K562 (cell line): Measurements from ENCODE around the gene ABCA7. TPM values are rescaled to one million over a fixed set of nuclear protein-coding genes. Genes with fewer than 3 reads are reported as not detected.

ENCODE experiments used
- ATAC-seq: fragments of 200-7000 bp; cut with Tn5 transposase; 3 replicates; pipeline ENCODE4 v1.9.1; 2020; ENCODE audit warnings: moderate library complexity
- Bru-seq: library from RNA; stranded (reverse); fragments of 400-500 nt; gene quantifications from one replicate; lab custom pipeline; 2021; lab: Mats Ljungman, UMichigan
- BruChase-seq, 2 experiments: library from RNA; stranded (reverse); fragments of 400-500 nt; gene quantifications; one replicate each; lab custom pipeline; 2021; lab: Mats Ljungman, UMichigan
- BruUV-seq: library from RNA; stranded (reverse); fragments of 400-500 nt; replicated peaks from 2 replicates; lab custom pipeline; 2021; lab: Mats Ljungman, UMichigan
- CTCF ChIA-PET: fragments of 300-600 bp; formaldehyde crosslinking; extraction: SDS; loops from one replicate; lab custom pipeline; 2021; ENCODE audit warnings: low intra/inter-chr PET ratio; lab: Yijun Ruan, JAX
- POLR2A ChIA-PET: fragments of 300-600, 350-650 bp; sonication (Branson Sonifier 250); formaldehyde crosslinking; extraction: SDS; loops from one replicate; lab custom pipeline; 2021; ENCODE audit warnings: antibody characterized with exemption, inconsistent platforms; lab: Yijun Ruan, JAX
- DNase-seq, 4 experiments: peaks; one replicate each; pipeline versions ENCODE4 v3.0.0 to v3.0.0-alpha.2; 2011 to 2018; ENCODE audit warnings: low spot score in 3 of 4, mixed read lengths in 3 of 4; ENCODE audit errors: extremely low read depth in 1 of 4
- FAIRE-seq: peaks from 2 replicates; lab custom pipeline; 2011; peaks lifted over from hg19 to GRCh38; lab: Jason Lieb, UNC
- H2AFZ ChIP-seq: 2 replicates; pipeline ENCODE4 v1.6.0; 2011; ENCODE audit warnings: low read depth, low read length, control low read depth, inconsistent platforms
- H3K27ac ChIP-seq: fragments of 200-600 bp; 3 replicates; pipeline ENCODE4 v1.8.0; 2011; ENCODE audit warnings: low read depth, mild to moderate bottlenecking, control low read depth, inconsistent platforms, low read length, moderate library complexity, mixed read lengths; ENCODE audit errors: extremely low read depth
- H3K27me3 ChIP-seq, 2 experiments: fragments of 300-600 bp in 1 of 2; 2 replicates in 1 of 2; 3 replicates in 1 of 2; pipeline versions ENCODE4 v1.6.0 to v1.8.0; 2011; ENCODE audit warnings: inconsistent platforms in 2 of 2, low read length in 2 of 2, mild to moderate bottlenecking in 1 of 2, mixed read lengths in 1 of 2, moderate library complexity in 1 of 2; ENCODE audit not compliant: control insufficient read depth in 2 of 2, insufficient read depth in 2 of 2
- H3K36me3 ChIP-seq: fragments of 300-600 bp; 3 replicates; pipeline ENCODE4 v1.8.0; 2011; ENCODE audit warnings: mild to moderate bottlenecking, low read length, inconsistent platforms; ENCODE audit not compliant: control insufficient read depth, insufficient read depth
- H3K4me1 ChIP-seq, 2 experiments: fragments of 200-600 bp in 1 of 2; replicated peaks in 1 of 2; 2 replicates in 1 of 2; 3 replicates in 1 of 2; pipeline versions ENCODE4 v1.5.1 to v1.8.0; 2011; ENCODE audit warnings: inconsistent platforms in 2 of 2, low read length in 2 of 2, mild to moderate bottlenecking in 1 of 2, mixed read lengths in 1 of 2, moderate library complexity in 1 of 2; ENCODE audit not compliant: control insufficient read depth in 2 of 2, insufficient read depth in 2 of 2
- H3K4me2 ChIP-seq: 2 replicates; pipeline ENCODE4 v1.6.1; 2011; ENCODE audit warnings: low read length, control low read depth, inconsistent platforms, mixed read lengths; ENCODE audit not compliant: insufficient read depth
- H3K4me3 ChIP-seq: fragments of 200-600 bp; sonication (generic), shearing (Covaris generic); 2 replicates; pipeline ENCODE4 v1.5.1; 2016; ENCODE audit warnings: control low read depth, inconsistent platforms
- H3K79me2 ChIP-seq: fragments of 200-600 bp; 3 replicates; pipeline ENCODE4 v1.8.0; 2011; ENCODE audit warnings: low read length, inconsistent platforms; ENCODE audit not compliant: control insufficient read depth, insufficient read depth
- H3K9ac ChIP-seq, 2 experiments: 2 replicates each; pipeline versions ENCODE4 v1.6.0 to v1.6.1; 2011; ENCODE audit warnings: low read depth in 2 of 2, low read length in 2 of 2, control low read depth in 1 of 2, inconsistent platforms in 1 of 2, mild to moderate bottlenecking in 1 of 2, mixed read lengths in 1 of 2; ENCODE audit not compliant: insufficient read depth in 1 of 2
- H3K9me1 ChIP-seq: one replicate; pipeline ENCODE4 v1.6.0; 2011; ENCODE audit warnings: inconsistent platforms, mild to moderate bottlenecking, low read length, moderate library complexity; ENCODE audit not compliant: control insufficient read depth, insufficient read depth
- H3K9me3 ChIP-seq: replicated peaks from 2 replicates; pipeline ENCODE4 v1.5.1; 2011; ENCODE audit warnings: low read depth, low read length, inconsistent platforms; ENCODE audit not compliant: control insufficient read depth, insufficient read depth
- H4K20me1 ChIP-seq: replicated peaks from 2 replicates; pipeline ENCODE4 v1.6.1; 2011; ENCODE audit warnings: low read length, inconsistent platforms, mixed read lengths; ENCODE audit not compliant: control insufficient read depth, insufficient read depth
- ARHGAP35 ChIP-seq: fragments of 450-650 bp; IDR thresholded peaks from 2 replicates; pipeline ENCODE4 v1.6.1; 2018; ENCODE audit not compliant: partially characterized antibody
- E2F3 ChIP-seq: fragments of 250-450 bp; sonication (Bioruptor Pico); IDR thresholded peaks from 2 replicates; pipeline ENCODE4 v1.4.0; 2020; ENCODE audit warnings: mild to moderate bottlenecking
- ESRRB ChIP-seq: fragments of 250-450 bp; sonication (Bioruptor Pico); IDR thresholded peaks from 2 replicates; pipeline ENCODE4 v1.5.0; 2020; ENCODE audit warnings: mild to moderate bottlenecking, moderate library complexity, borderline replicate concordance
- KLF13 ChIP-seq: fragments of 450-650 bp; IDR thresholded peaks from 2 replicates; pipeline ENCODE4 v1.6.1; 2016; ENCODE audit warnings: missing genetic modification characterization, low read depth, mild to moderate bottlenecking, missing compliant biosample characterization, moderate library complexity, borderline replicate concordance
- NR2F6 ChIP-seq: fragments of 450-650 bp; formaldehyde crosslinking; IDR thresholded peaks from 2 replicates; pipeline ENCODE4 v1.4.0; 2020; ENCODE audit warnings: mild to moderate bottlenecking
- NR4A1 ChIP-seq, 2 experiments: fragments of 250-450 bp in 1 of 2; fragments of 450-650 bp in 1 of 2; sonication (Bioruptor Pico) in 1 of 2; IDR thresholded peaks; 2 replicates each; pipeline versions ENCODE4 v1.4.0 to v1.6.1; 2016 to 2020; ENCODE audit warnings: mild to moderate bottlenecking in 2 of 2, missing compliant biosample characterization in 1 of 2, missing genetic modification characterization in 1 of 2, moderate library complexity in 1 of 2
- SMARCA4 ChIP-seq: fragments of 450-650 bp; IDR thresholded peaks from 2 replicates; pipeline ENCODE4 v1.6.1; 2016
- ZNF239 ChIP-seq: fragments of 250-450 bp; sonication (Bioruptor Pico); IDR thresholded peaks from 2 replicates; pipeline ENCODE4 v1.4.0; 2020; ENCODE audit warnings: mild to moderate bottlenecking
- WGBS: fragments of 100-300 bp; shearing (Covaris generic); methylation state at CpG from one replicate; pipeline ENCODE4 v1.1.6; 2016; ENCODE audit warnings: low coverage, mixed read lengths; ENCODE audit not compliant: insufficient coverage; ENCODE audit errors: missing lambda C conversion rate; 5-methylcytosine and 5-hydroxymethylcytosine counted together
- in situ Hi-C: fragments of 300-500 bp; cut with MboI; formaldehyde crosslinking; loops from 4 replicates; pipeline ENCODE4 v1.15.0; 2018; ENCODE audit warnings: inconsistent platforms, mixed read lengths
- intact Hi-C: fragments of 100-400 bp; cut with micrococcal nuclease; formaldehyde crosslinking; loops from 2 replicates; pipeline ENCODE4 v1.14.2; 2022
- long read RNA-seq, 3 experiments: library from polyadenylated mRNA in 2 of 3; library from RNA in 1 of 3; unstranded in 2 of 3; stranded (forward) in 1 of 3; transcript quantifications; one replicate each; pipeline ENCODE4 v2.0.0, GENCODE V29; 2019 to 2022
- polyA minus RNA-seq, 3 experiments: library from RNA; depleted of rRNA, polyadenylated mRNA; stranded (reverse); fragments of >200 nt; gene quantifications; 2 replicates each; pipeline ENCODE4 v1.2.3, GENCODE V29; 2011
- polyA plus RNA-seq, 8 experiments: library from polyadenylated mRNA; depleted of rRNA in 4 of 8; stranded (reverse) in 5 of 8; unstranded in 3 of 8; fragments of >200 nt; fragmentation: Nextera tagmentation in 2 of 8; fragmentation: Illumina TruSeq in 1 of 8; extraction: Ambion mirVana in 2 of 8; extraction: Trizol in 1 of 8; gene quantifications; 2 replicates each; pipeline versions ENCODE4 v1.2.1 to v1.2.3, GENCODE V29; 2011 to 2014; ENCODE audit warnings: inconsistent platforms in 1 of 8, missing spikeins in 1 of 8
- total RNA-seq, 7 experiments: library from RNA; depleted of rRNA in 6 of 7; stranded (reverse); fragments of >200 nt in 6 of 7; fragmentation: Illumina TruSeq in 2 of 7; extraction: Trizol in 2 of 7; gene quantifications; 2 replicates each; pipeline versions ENCODE4 v1.2.1 to v1.2.3, GENCODE V29; 2011 to 2021; ENCODE audit warnings: low replicate concordance in 1 of 7
- TF ChIP-seq, protein P1 (sequence below): sonication (generic); formaldehyde crosslinking; IDR thresholded peaks from 2 replicates; pipeline ENCODE4 v1.8.1; 2022; ENCODE audit warnings: missing genetic modification reagents

ABCA7 gene, protein sequence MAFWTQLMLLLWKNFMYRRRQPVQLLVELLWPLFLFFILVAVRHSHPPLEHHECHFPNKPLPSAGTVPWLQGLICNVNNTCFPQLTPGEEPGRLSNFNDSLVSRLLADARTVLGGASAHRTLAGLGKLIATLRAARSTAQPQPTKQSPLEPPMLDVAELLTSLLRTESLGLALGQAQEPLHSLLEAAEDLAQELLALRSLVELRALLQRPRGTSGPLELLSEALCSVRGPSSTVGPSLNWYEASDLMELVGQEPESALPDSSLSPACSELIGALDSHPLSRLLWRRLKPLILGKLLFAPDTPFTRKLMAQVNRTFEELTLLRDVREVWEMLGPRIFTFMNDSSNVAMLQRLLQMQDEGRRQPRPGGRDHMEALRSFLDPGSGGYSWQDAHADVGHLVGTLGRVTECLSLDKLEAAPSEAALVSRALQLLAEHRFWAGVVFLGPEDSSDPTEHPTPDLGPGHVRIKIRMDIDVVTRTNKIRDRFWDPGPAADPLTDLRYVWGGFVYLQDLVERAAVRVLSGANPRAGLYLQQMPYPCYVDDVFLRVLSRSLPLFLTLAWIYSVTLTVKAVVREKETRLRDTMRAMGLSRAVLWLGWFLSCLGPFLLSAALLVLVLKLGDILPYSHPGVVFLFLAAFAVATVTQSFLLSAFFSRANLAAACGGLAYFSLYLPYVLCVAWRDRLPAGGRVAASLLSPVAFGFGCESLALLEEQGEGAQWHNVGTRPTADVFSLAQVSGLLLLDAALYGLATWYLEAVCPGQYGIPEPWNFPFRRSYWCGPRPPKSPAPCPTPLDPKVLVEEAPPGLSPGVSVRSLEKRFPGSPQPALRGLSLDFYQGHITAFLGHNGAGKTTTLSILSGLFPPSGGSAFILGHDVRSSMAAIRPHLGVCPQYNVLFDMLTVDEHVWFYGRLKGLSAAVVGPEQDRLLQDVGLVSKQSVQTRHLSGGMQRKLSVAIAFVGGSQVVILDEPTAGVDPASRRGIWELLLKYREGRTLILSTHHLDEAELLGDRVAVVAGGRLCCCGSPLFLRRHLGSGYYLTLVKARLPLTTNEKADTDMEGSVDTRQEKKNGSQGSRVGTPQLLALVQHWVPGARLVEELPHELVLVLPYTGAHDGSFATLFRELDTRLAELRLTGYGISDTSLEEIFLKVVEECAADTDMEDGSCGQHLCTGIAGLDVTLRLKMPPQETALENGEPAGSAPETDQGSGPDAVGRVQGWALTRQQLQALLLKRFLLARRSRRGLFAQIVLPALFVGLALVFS (N-terminal part only)
- total RNA-seq (2011; cell fraction: chromatin; rRNA removed; ENCODE audit: low replicate concordance) = 266 and 789 TPM in 2 replicates
- 519 and 639 TPM in 2 replicates for total RNA-seq (2011; cell fraction: nucleolus; rRNA removed)
- total RNA-seq (2011; cell fraction: nucleoplasm; rRNA removed) = 258 and 297 TPM in 2 replicates
- 31.4 and 45.4 TPM in 2 replicates for total RNA-seq (2014; rRNA removed)
- 8.9 and 12.7 TPM in 2 replicates for total RNA-seq (2014; rRNA removed; fragmentation: Illumina TruSeq; extraction: Trizol)
- total RNA-seq (2015; rRNA removed; fragmentation: Illumina TruSeq; extraction: Trizol) = 19.1 and 22.8 TPM in 2 replicates
- total RNA-seq (2021) = 90.0 and 96.1 TPM in 2 replicates
- polyA plus RNA-seq (2011; rRNA removed) = 32.6 and 52.0 TPM in 2 replicates
- 31.0 and 47.7 TPM in 2 replicates for polyA plus RNA-seq (2011; cell fraction: cytosol; rRNA removed)
- polyA plus RNA-seq (2011; cell fraction: nucleus; rRNA removed) = 504 and 724 TPM in 2 replicates
- 65.1 and 67.9 TPM in 2 replicates for polyA plus RNA-seq (2012)
- polyA plus RNA-seq (2014; fragmentation: Illumina TruSeq; extraction: Trizol) = 31.2 and 32.6 TPM in 2 replicates
- polyA plus RNA-seq (2014; fragmentation: Nextera tagmentation; extraction: Ambion mirVana) = 1 to 10 TPM; 2.3 to 3.0 TPM
- polyA plus RNA-seq (2014; rRNA removed) = 73.5 and 94.1 TPM in 2 replicates
- 13.1 and 14.8 TPM in 2 replicates for polyA minus RNA-seq (2011; rRNA and poly(A)+ RNA removed)
- polyA minus RNA-seq (2011; cell fraction: cytosol; rRNA and poly(A)+ RNA removed) = 24.3 and 51.6 TPM in 2 replicates
- 164 and 176 TPM in 2 replicates for polyA minus RNA-seq (2011; cell fraction: nucleus; rRNA and poly(A)+ RNA removed)
- percentile 63 among the genes with signal in this experiment for Bru-seq, nascent RNA
- BruChase-seq, experiment 1, labeled RNA remaining after a 2-hour chase = percentile 50 among the genes with signal in this experiment
- BruChase-seq, experiment 2, labeled RNA remaining after a 6-hour chase = percentile 58 among the genes with signal in this experiment
- long read RNA-seq, experiment 1, partial matches to known transcripts = 151 of 213 reads
- long read RNA-seq, experiment 1, other reads (novel, unspliced or antisense) = 60 of 213 reads
- long read RNA-seq, experiment 2, full-length matches to known transcripts = 1 of 16 reads
- long read RNA-seq, experiment 2, partial matches to known transcripts = 3 of 16 reads
- long read RNA-seq, experiment 2, other reads (novel, unspliced or antisense) = 12 of 16 reads
- long read RNA-seq, experiment 3, partial matches to known transcripts = 6 of 7 reads
- long read RNA-seq, experiment 3, other reads (novel, unspliced or antisense) = 1 of 7 reads

DNA sequence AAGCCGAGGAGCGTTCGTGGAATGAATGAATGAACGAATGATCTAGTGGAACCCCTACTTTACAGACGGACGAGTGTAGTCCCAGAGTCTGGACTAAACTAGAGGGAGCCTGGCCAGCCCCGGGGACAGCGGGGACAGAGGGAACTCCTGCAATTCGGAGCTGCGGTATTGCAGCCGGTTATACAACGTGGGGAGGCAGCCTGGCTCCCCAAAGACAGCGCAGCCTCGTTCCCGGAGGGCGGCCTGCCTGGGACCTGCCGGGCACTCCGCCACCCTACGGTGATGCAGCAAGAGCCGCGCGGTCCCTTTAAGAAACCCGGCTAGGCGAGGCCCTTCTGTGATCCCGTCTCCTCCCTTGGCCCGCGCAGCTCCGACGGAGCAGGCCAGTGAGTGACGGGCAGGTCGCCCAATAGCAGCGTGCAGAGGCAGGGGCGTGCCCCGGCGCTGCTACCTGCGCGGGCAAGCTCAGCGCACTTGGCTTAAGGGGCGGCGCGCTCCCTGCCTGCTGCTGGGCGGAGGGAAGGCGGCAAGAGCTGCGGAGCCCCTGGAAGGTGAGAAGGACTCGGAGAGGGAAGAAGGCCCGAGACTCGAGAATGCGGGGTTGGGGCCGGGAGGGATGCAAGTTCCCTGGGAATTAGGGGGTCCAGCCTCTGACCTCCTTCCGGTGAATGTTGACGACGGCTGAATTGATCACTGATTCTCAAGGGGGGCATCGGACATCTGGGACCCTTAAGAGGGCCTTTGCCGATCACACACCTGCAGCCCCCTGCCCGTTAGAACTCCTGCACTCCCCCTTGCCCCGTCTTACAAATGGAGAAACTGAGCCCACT is at the start of gene ABCA7:
Gene ABCA7 (plus strand): TSS at position 462 of the 830 bp plus-strand sequence. CDS start 1,255 bp downstream, outside the sequence.
- H4K20me1 ChIP-seq = no peaks in the 10 kb centered on the region
- intact Hi-C loops = loop anchor here (2.0 to 5.0 kb wide), 3 partner anchors 19 to 62 kb away; partner anchors contain the start of genes GPX4, RNU6-2 and TMEM259
- FAIRE-seq = peak; percentile 84
- ATAC-seq = peak; percentile 89
- in situ Hi-C loops = no loop called here
- H3K4me1 ChIP-seq = peaks cover 38 to 80% of the 10 kb centered on the region in 2 experiments
- no peaks in the 10 kb centered on the region for H3K9me3 ChIP-seq
- CTCF ChIA-PET = interaction anchor here (1.4 kb wide), 1 partner anchor 118 kb away, joined by 4 read pairs; no protein-coding TSS in a partner anchor
- peaks cover 35% of the 10 kb centered on the region for H3K79me2 ChIP-seq
- peak within 1 kb of the TSS; percentile 60 to 91 for H3K9ac ChIP-seq
- H3K4me3 ChIP-seq = peak within 1 kb of the TSS; percentile 55
- POLR2A ChIA-PET = interaction anchor here (0.6 to 11.0 kb wide), 5 partner anchors 10 to 78 kb away, joined by 3 to 176 read pairs (median 5); partner anchors contain the start of genes ARHGAP45, CNN2 and RNU6-2
- H3K4me2 ChIP-seq = peak within 1 kb of the TSS; percentile 92
- no TSS peak for BruUV-seq
- peak; percentile 91 to 99 (median 95) for DNase-seq
- H3K36me3 ChIP-seq = peaks cover 52% of the 10 kb centered on the region
- peak within 1 kb of the TSS; percentile 60 for H2AFZ ChIP-seq
- no peaks in the 10 kb centered on the region for H3K9me1 ChIP-seq
- no peaks in the 10 kb centered on the region for H3K27me3 ChIP-seq
- H3K27ac ChIP-seq = peak within 1 kb of the TSS; percentile 72
- WGBS = 1% methylated on average over 53 of the region's 56 CpGs
- TF ChIP-seq NR2F6 (CRISPR knock-in tag) (no peak), SMARCA4 (no peak), ESRRB (CRISPR knock-in tag) (no peak), NR4A1 (CRISPR knock-in tag; IDR thresholded peaks at IDR 0.05) (no peak), NR4A1 (tag; IDR thresholded peaks at IDR 0.05) (no peak), ZNF239 (no peak), ARHGAP35 (no peak), KLF13 (tag) (0 out of 2 replicates have a peak, but pooled peaks have one; percentile 51), E2F3 (CRISPR knock-in tag) (no peak; the same call in 1 of the 2 replicates)
- TF ChIP-seq, protein P1, sequence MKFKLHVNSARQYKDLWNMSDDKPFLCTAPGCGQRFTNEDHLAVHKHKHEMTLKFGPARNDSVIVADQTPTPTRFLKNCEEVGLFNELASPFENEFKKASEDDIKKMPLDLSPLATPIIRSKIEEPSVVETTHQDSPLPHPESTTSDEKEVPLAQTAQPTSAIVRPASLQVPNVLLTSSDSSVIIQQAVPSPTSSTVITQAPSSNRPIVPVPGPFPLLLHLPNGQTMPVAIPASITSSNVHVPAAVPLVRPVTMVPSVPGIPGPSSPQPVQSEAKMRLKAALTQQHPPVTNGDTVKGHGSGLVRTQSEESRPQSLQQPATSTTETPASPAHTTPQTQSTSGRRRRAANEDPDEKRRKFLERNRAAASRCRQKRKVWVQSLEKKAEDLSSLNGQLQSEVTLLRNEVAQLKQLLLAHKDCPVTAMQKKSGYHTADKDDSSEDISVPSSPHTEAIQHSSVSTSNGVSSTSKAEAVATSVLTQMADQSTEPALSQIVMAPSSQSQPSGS (CRISPR knock-in tag) = no peak
